ENCODE data around the gene UGGT1.

Gene UGGT1

DNA sequence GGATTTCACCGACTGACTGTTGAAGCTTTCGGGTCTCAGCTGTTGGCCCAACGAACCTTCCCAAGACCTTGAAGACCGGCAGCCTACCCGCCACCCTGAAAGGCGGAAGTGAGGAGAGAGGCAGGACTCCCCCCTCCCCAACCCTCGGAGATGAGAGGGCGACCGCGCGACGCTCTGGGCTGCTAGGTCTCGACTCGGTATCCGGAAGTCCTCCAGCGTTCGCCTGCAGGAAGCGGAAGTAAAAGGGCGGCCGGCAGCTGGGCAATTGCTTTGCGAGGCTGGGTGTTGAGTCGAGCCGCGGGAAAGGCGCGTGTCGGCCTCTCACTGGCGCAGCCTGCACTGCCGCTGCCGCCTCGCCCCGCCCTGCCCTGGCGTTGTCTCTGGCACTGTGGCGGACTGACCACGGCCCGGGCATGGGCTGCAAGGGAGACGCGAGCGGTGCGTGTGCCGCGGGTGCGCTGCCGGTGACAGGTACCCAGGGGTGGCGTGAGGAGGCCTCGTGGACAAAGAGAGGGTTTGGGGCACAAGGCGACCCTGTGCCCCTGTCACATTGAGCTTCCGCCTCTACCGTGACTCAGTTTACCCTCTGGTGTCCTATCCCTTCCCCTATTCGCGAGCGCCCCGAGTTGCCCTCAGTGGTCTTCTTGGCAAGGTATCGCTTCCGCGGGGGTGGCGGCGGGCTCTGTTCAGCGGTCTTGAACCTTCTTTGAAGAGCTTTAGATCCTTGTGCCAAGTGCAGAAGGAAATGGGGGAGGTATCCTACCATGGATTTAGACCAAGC, at the start of gene UGGT1:
Gene UGGT1, plus strand, starts transcription at position 256 of the 781 bp plus-strand sequence. Its CDS starts 158 bp downstream, at position 414.
- peak; percentile 77 to 80 for DNase-seq (ENCODE audit: low read depth in 2 of 2)

DNA sequence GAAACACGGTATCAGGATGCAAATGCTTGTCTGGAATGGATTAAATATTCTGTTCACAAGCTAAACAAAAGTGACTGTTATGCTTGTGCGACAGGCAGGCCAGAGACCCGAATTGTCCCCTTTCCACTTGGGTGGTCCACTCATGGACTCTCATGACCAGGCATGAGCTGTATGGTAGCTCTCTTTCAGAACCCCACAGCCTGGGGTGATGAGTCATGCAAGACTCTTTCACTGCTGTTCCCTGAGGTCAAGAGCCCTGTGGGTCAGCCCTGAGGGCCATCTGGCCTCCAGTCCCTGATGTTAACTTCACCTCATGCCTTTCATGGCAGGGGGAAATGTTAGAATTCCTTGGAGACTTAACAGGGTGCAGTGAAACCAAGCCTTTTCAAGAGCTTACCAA, 49.4 kb upstream of the UGGT1 start:
- no peak for DNase-seq (ENCODE audit: low read depth in 2 of 2)

DNA sequence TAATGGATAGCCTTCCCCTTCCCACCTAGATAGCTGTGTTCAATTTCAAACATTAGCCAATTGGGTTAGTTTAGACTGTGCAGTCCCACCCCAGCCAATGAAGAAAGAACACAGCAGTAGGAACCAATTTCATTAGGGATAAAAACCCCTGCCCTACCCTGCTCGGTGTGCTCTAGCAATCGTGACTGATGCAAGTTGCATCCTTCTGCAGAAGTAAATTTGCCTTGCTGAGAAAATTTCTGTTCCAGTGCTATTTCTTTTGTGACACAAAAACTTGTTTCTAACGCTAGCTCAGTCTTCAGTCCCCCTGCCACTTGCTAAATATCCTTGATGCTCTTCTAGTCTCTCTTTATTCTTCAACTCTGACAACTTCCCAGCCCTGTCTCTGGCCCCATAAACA, 48.0 kb upstream of the UGGT1 start:
- no peak for DNase-seq (ENCODE audit: low read depth in 2 of 2)

- DNase-seq (ENCODE audit: low read depth in 2 of 2), result no peak
Measured at GRCh38 chr2:128053331-128053730, 37.7 kb upstream of the UGGT1 start.

DNA sequence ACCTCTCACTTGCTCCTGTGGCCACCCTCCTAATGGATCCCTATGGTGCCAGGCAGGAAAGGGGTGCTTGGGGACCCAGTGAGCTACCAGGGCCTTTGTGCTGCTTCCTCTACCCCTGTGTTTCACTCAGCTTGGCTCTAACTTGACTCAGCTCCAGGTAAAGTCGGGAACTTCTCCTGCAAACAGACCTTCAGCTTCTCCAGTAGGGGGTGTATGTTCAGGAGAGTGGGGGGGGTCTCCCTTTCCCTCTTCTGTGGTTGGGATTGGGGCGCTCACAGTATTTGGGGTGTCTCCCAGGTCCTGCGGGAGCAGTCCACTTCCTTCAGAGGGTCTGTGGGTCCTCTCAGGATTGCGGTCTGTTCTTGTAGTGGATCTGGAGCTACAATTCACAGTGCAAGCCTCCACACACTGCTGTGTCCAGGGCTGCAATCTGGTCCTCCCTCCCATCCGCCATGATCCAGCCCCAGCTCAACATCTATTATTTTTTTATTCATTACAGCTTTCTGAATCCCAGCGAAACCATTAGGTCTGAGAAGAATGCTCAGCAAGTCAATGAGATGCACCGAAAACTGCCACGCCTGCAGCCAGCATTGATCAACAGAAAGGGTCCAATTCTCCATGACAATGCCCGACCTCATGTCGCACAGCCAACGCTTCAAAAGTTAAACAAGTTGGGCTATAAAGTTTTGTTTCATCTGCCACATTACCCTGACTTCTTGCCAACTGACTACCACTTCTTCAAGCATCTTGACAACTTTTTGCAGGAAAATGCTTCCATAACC, 36.7 kb upstream of the UGGT1 start:
- no peak for DNase-seq (ENCODE audit: low read depth in 2 of 2)

DNA sequence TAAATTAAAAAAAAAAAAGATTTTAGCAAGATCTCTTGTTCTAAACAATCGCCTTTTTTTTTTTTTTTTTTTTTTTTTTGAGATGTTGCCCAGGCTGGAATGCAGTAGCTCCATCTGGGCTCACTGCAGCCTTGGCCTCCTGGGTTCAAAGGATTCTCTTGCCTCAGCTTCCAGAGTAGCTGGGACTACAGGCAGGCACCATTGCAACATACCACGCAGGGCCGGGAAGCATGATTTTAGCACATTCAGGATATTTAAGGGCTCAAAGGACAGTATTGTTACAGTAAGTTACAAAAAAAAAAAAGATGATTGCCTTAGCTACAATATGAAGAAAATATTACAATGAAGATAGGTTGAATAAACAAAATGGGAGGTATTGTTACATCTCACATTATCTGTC, 33.7 kb upstream of the UGGT1 start:
- DNase-seq (ENCODE audit: low read depth in 2 of 2), result no peak

DNA sequence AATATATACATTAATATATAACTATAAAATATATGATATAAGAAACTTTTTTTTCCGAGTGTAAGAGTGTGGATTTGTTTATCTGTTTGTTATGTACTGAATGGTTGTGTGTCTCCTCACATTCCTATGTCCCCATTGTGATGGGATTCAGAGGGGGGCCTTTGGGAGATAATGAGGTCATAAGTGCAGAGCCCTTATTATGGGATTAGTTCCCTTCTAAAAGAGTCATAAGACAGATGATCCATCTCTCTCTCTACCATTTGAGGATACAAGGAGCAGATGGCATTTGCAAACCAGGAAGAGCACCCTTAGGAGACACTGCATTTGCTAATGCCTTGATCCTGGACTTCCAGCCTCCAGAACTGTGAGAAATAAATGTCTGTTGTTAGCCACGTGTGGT, 32.9 kb upstream of the UGGT1 start:
- no peak for DNase-seq (ENCODE audit: low read depth in 2 of 2)

DNA sequence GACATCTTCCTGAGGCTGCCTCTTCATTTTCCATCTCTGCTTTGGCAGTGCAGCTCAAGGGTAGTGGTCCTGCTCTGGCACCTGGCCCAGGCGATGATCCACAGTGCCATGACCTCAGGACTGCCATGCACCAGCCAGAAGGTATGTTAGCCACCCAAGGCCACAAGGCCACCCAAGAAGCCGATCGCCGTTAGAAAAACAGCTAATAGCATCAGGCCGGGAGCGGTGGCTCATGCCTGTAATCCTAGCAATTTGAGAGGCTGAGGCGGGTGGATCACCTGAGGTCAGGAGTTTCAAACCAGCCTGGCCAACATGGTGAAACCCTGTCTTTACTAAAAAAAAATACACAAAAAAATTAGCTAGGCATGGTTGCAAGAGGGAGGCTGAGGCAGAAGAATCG, 28.4 kb upstream of the UGGT1 start:
- no peak for DNase-seq (ENCODE audit: low read depth in 2 of 2)

DNA sequence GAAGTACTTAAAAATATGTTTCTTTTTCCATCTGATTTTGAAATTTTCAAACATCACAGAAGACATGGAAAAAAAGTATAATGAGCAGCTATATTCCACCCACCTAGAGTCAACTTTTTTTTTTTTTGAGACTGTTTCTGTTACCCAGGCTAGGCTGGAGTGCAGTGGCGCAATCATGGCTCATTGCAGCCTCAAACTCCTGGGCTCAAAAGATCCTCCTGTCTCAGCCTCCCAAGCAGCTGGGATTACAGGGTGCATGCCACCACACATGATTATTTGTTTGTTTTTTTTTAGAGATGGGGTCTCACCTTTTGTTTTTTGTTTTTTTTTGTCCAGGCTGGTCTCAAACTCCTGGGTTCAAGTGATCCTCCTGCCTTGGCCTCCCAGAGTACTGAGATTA, 26.6 kb upstream of the UGGT1 start:
- DNase-seq (ENCODE audit: low read depth in 2 of 2), result no peak

DNA sequence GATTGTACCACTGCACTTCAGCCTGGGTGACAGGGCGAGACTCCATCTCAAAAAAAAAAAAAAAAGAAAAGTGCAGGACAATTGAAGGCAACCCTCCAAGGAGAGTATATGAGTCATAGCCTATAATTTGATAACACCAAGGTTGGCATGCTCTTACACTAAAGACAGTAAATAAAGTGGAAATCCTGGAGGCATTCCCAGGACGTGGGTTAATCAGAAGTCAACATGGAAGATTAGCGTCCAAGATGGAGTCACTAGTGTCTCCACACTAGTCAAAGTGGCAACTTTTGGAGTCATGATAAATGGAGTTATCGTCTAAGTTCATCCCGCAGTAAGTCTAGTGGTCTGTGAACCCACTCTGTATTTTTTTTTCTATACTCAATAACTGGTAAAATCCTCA, 21.2 kb upstream of the UGGT1 start:
- no peak for DNase-seq (ENCODE audit: low read depth in 2 of 2)

DNA sequence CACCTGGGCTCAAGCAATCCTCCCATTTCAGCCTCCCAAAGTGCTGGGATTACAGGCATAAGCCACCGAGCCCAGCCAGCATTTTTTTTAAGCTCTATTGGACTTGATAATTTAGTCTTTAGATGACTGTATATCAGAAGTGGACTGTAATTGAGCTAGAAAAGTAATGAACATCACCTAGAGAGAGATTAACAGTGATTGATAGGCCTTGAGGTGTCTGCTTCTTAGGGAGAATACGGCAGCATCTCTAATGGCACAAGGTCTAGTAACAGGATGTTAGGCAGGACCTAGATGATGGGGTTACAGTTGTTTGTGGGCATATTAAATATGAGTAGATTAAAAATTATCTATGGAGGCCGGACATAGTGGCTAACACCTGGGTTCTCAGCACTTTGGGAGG, 17.7 kb upstream of the UGGT1 start:
- no peak for DNase-seq (ENCODE audit: low read depth in 2 of 2)

GRCh38 chr2:128076461-128077106, 14.4 kb upstream of the UGGT1 start:
- no peak for DNase-seq (ENCODE audit: low read depth in 2 of 2)

GRCh38 chr2:128084757-128085156, 6.2 kb upstream of the UGGT1 start:
- DNase-seq (ENCODE audit: low read depth in 2 of 2), result no peak

DNA sequence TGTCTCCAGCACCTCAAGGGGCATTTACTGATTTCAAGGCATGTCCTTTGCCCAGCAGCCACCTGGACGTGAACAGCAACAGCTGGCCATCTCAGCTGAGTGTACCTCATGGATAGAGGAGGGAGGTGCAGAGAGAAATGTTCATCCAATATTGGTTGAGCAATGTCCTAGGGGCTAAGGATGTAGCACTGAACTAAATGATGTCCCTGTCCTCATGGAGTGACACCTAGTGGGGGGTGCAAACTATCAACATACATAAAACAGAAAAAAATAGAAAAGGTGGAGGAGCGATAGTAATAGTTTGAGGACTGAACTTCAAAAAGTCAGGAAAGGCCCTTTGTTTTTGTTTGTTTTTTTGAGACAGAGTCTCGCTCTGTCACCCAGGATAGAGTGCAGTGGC, 4.8 kb upstream of the UGGT1 start:
- no peak for DNase-seq (ENCODE audit: low read depth in 2 of 2)

GRCh38 chr2:128090575-128090944, 440 bp upstream of the UGGT1 start:
- DNase-seq (ENCODE audit: low read depth in 2 of 2), result no peak

GRCh38 chr2:128091726-128092080, 703 bp downstream of the UGGT1 start:
- no peak for DNase-seq (ENCODE audit: low read depth in 2 of 2)

DNA sequence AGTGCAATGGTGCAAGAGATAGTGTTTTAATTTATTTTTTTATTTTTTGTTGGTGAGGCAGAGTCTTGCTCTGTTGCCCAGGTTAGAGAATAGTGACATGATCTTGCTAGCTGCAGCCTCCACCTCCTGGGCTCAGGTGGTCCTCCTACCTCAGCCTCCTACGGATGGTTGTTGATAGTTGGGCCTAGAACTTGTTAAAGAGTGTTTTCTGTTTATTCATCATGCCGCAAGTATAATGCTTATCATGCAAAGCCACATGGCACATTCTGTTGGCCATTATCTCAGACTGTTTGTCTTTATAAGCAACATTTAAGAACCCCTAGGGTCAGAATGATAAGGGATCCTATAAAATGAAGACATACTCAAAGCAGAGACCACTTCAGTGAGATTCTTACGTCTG, 1.7 kb downstream of the UGGT1 start:
- DNase-seq (ENCODE audit: low read depth in 2 of 2), result no peak

GRCh38 chr2:128093762-128094161, 2.8 kb downstream of the UGGT1 start:
- DNase-seq (ENCODE audit: low read depth in 2 of 2), result no peak

GRCh38 chr2:128095201-128095600, 4.2 kb downstream of the UGGT1 start:
- no peak for DNase-seq (ENCODE audit: low read depth in 2 of 2)

DNA sequence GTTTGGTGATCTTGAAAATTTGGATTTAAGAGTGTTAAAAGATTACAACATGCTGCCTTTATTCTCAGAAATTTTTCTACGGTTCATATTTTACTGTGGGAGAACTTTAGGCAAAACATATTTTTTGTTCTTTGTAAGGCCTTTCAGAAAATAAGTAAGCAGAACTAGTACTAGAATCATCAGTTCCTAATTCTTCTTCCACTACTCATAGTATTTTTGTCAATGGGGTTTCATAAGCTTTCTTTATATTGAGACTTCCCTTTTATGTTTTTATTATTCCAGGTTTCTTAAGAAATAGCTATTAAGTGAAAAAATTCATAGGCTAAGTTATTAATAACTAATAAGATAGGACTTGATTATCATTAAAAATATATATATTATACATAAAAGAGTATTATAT, 12.4 kb downstream of the UGGT1 start:
- DNase-seq (ENCODE audit: low read depth in 2 of 2), result no peak

- no peak for DNase-seq (ENCODE audit: low read depth in 2 of 2)
Measured at GRCh38 chr2:128105072-128105471, 14.1 kb downstream of the UGGT1 start.

- no peak for DNase-seq (ENCODE audit: low read depth in 2 of 2)
Measured at GRCh38 chr2:128108166-128108565, 17.2 kb downstream of the UGGT1 start.

GRCh38 chr2:128109243-128109642, 18.2 kb downstream of the UGGT1 start:
- no peak for DNase-seq (ENCODE audit: low read depth in 2 of 2)

Data from stimulated activated CD4-positive, alpha-beta T cell treated with anti-CD3 and anti-CD28 coated beads, Interleukin-1b, Interleukin-23, amount 100 ng/mL, for 1 hour (primary cell).